Measurements from ENCODE around the gene TMEM272. TPM values are rescaled to one million over a fixed set of nuclear protein-coding genes. Genes with fewer than 3 reads are reported as not detected.
"Not testable (repeated sequence)": the region's sequence is repeated elsewhere in the genome, so short reads cannot be mapped to it uniquely, and the experiment has no call there.

Gene TMEM272
- total and polyA plus RNA-seq, 7 donors, result 0.17 to 0.49 (median 0.27) TPM; not detected in 1

- DNase-seq (no peak), ATAC-seq (no peak)
- Histone ChIP-seq H3K36me3 (ENCODE audit: insufficient read depth in 1 of 2, low read depth in 1 of 2) (no peaks in the 10 kb centered on the region), H3K4me3 (no peak overlapping the region), H3K27ac (no peak overlapping the region), H3K9me3 (no peaks in the 10 kb centered on the region), H3K4me1 (peaks cover 6% of the 10 kb centered on the region), H3K27me3 (ENCODE audit: insufficient read depth in 3 of 3, low read length in 2 of 3) (no peaks in the 10 kb centered on the region)
- 88 to 93% (median 88%) methylated on average over 10 of the region's 10 CpGs for WGBS, 3 donors
- intact Hi-C loops (cut with DNase I), result no loop called here
- TF ChIP-seq CTCF (IDR thresholded peaks at IDR 0.05), result no peak
Measured at GRCh38 chr13:51825681-51826254, 19.2 kb downstream of the TMEM272 start.

- H3K36me3 ChIP-seq (ENCODE audit: insufficient read depth in 1 of 2, low read depth in 1 of 2), result no peaks in the 10 kb centered on the region
- DNase-seq (no peak), ATAC-seq (peak in 1 of 4 donors; percentile 36)
- no peak overlapping the region for H3K4me3 ChIP-seq
- intact Hi-C loops (cut with DNase I), result no loop called here
- peaks cover 6% of the 10 kb centered on the region for H3K4me1 ChIP-seq
- no peak overlapping the region for H3K27ac ChIP-seq
- no peaks in the 10 kb centered on the region for H3K27me3 ChIP-seq (ENCODE audit: insufficient read depth in 3 of 3, low read length in 2 of 3)
- 62 to 80% (median 68%) methylated on average over 2 of the region's 2 CpGs for WGBS, 3 donors
- TF ChIP-seq CTCF (IDR thresholded peaks at IDR 0.05), result no peak
- no peaks in the 10 kb centered on the region for H3K9me3 ChIP-seq
Measured at GRCh38 chr13:51825165-51825592, 19.8 kb downstream of the TMEM272 start.

GRCh38 chr13:51824712-51825111 is 20.3 kb downstream of the TMEM272 start:
- H3K4me3 ChIP-seq; H3K27ac ChIP-seq; H3K9me3 ChIP-seq; H3K36me3 ChIP-seq (ENCODE audit: insufficient read depth in 1 of 2, low read depth in 1 of 2); H3K4me1 ChIP-seq; intact Hi-C loops (cut with DNase I); H3K27me3 ChIP-seq (ENCODE audit: insufficient read depth in 3 of 3, low read length in 2 of 3); DNase-seq; ATAC-seq: not testable (repeated sequence)
- WGBS, 3 donors, result 79 to 88% (median 88%) methylated on average over 11 of the region's 11 CpGs

GRCh38 chr13:51823863-51824262 is 21.1 kb downstream of the TMEM272 start:
- TF ChIP-seq CTCF (IDR thresholded peaks at IDR 0.05), result no peak
- Histone ChIP-seq H3K36me3 (ENCODE audit: insufficient read depth in 1 of 2, low read depth in 1 of 2) (no peaks in the 10 kb centered on the region), H3K9me3 (no peaks in the 10 kb centered on the region), H3K27me3 (ENCODE audit: insufficient read depth in 3 of 3, low read length in 2 of 3) (no peaks in the 10 kb centered on the region), H3K27ac (no peak overlapping the region), H3K4me3 (no peak overlapping the region), H3K4me1 (peaks cover 9% of the 10 kb centered on the region)
- no peak for DNase-seq
- 46 to 53% (median 46%) methylated on average over 2 of the region's 2 CpGs for WGBS, 3 donors
- intact Hi-C loops (cut with DNase I), result no loop called here
- no peak for ATAC-seq

DNA sequence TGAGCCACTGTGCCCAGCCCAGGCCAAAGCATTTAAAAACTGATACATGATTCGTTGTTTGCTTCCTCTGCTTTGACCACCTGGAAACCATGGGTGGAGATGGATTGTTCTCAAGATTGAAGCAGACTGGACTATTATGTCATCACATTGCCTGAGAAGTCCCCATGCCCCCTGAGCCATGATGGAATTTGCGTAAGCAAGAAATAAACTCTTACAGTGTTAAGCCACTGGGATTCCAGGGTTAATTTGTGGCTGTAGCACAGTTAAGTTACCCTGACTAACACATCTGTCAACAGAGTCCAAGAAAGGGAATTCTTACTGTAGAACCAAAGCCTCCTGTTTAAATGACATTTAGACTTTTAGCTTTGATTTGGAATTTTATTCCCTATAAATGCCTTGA is 21.6 kb downstream of the TMEM272 start:
- H3K27ac ChIP-seq, result no peak overlapping the region
- intact Hi-C loops (cut with DNase I), result no loop called here
- no peak for TF ChIP-seq CTCF (IDR thresholded peaks at IDR 0.05)

More for the DNA sequence above, 21.6 kb downstream of the TMEM272 start:
- Histone ChIP-seq H3K4me1 (peaks cover 14% of the 10 kb centered on the region), H3K4me3 (no peak overlapping the region), H3K36me3 (ENCODE audit: insufficient read depth in 1 of 2, low read depth in 1 of 2) (no peaks in the 10 kb centered on the region), H3K27me3 (ENCODE audit: insufficient read depth in 3 of 3, low read length in 2 of 3) (no peaks in the 10 kb centered on the region), H3K9me3 (no peaks in the 10 kb centered on the region)
- ATAC-seq, result no peak
- no peak for DNase-seq
- 64 to 77% (median 76%) methylated on average over 2 of the region's 2 CpGs for WGBS, 3 donors

Data from psoas muscle (tissue), 8 donors.